HepG2 (cell line): ENCODE measurements around the gene KRTAP20-2. TPM values are rescaled to one million over a fixed set of nuclear protein-coding genes. Genes with fewer than 3 reads are reported as not detected.

Source experiments
- ATAC-seq: fragments of 200-7000 bp; cut with Tn5 transposase; 3 replicates; pipeline ENCODE4 v1.9.1; 2020; ENCODE audit warnings: mild to moderate bottlenecking, moderate library complexity
- BruUV-seq: library from RNA; stranded (reverse); fragments of 400-500 nt; replicated peaks from 2 replicates; lab custom pipeline; 2021; lab: Mats Ljungman, UMichigan
- CTCF ChIA-PET: fragments of 300-600 bp; formaldehyde crosslinking; extraction: SDS; loops from one replicate; lab custom pipeline; 2021; ENCODE audit warnings: low total read pairs, inconsistent platforms, low intra/inter-chr PET ratio; lab: Yijun Ruan, JAX
- POLR2A ChIA-PET: fragments of 350-600 bp; sonication (Branson Sonifier 250); formaldehyde crosslinking; loops from one replicate; lab custom pipeline; 2020; ENCODE audit warnings: antibody characterized with exemption, inconsistent platforms; lab: Yijun Ruan, JAX
- DNase-seq: peaks from one replicate; pipeline ENCODE4 v3.0.0-alpha.2; 2015; ENCODE audit warnings: low spot score
- FAIRE-seq: peaks from 3 replicates; lab custom pipeline; 2011; peaks lifted over from hg19 to GRCh38; lab: Jason Lieb, UNC
- H2AFZ ChIP-seq: one replicate; pipeline ENCODE4 v1.6.1; 2011; ENCODE audit warnings: low read length, inconsistent platforms
- H3K27ac ChIP-seq: fragments of 300-600 bp; 3 replicates; pipeline ENCODE4 v1.8.0; 2011; ENCODE audit warnings: mixed run types, mild to moderate bottlenecking, mixed read lengths, low read length, inconsistent platforms; ENCODE audit not compliant: insufficient read depth; ENCODE audit errors: extremely low read length
- H3K27me3 ChIP-seq, 2 experiments: fragments of 200-600 bp in 1 of 2; 2 replicates in 1 of 2; 3 replicates in 1 of 2; pipeline versions ENCODE4 v1.6.0 to v1.8.0; 2011; ENCODE audit warnings: low read length in 2 of 2, mild to moderate bottlenecking in 2 of 2, moderate library complexity in 2 of 2, inconsistent platforms in 1 of 2; ENCODE audit not compliant: insufficient read depth in 2 of 2, control insufficient read depth in 1 of 2
- H3K36me3 ChIP-seq, 2 experiments: fragments of 200-600 bp in 1 of 2; replicated peaks in 1 of 2; 2 replicates in 1 of 2; 3 replicates in 1 of 2; pipeline versions ENCODE4 v1.5.1 to v1.8.0; 2011; ENCODE audit warnings: low read length in 2 of 2, inconsistent platforms in 1 of 2; ENCODE audit not compliant: insufficient read depth in 2 of 2, control insufficient read depth in 1 of 2
- H3K4me1 ChIP-seq: 2 replicates; pipeline ENCODE4 v1.5.1; 2012; ENCODE audit warnings: low read length, inconsistent platforms; ENCODE audit not compliant: insufficient read depth
- H3K4me2 ChIP-seq: 2 replicates; pipeline ENCODE4 v1.6.0; 2011; ENCODE audit warnings: low read depth, low read length, inconsistent platforms
- H3K4me3 ChIP-seq, 3 experiments: fragments of 200-600 bp in 1 of 3; sonication (generic), shearing (Covaris generic) in 1 of 3; replicated peaks in 1 of 3; 2 replicates each; pipeline ENCODE4 v1.5.1; 2011 to 2016; ENCODE audit warnings: low read length in 3 of 3, inconsistent platforms in 2 of 3, low read depth in 2 of 3, mild to moderate bottlenecking in 2 of 3, control low read depth in 1 of 3, mixed read lengths in 1 of 3; ENCODE audit not compliant: insufficient read depth in 1 of 3
- H3K79me2 ChIP-seq: one replicate; pipeline ENCODE4 v1.6.1; 2011; ENCODE audit warnings: low read length, inconsistent platforms; ENCODE audit not compliant: insufficient read depth
- H3K9ac ChIP-seq: 2 replicates; pipeline ENCODE4 v1.6.0; 2011; ENCODE audit warnings: mild to moderate bottlenecking, low read depth, low read length, inconsistent platforms; ENCODE audit not compliant: insufficient read depth
- H3K9me3 ChIP-seq: 2 replicates; pipeline ENCODE4 v1.5.1; 2012; ENCODE audit warnings: mild to moderate bottlenecking, low read length
- H4K20me1 ChIP-seq: 2 replicates; pipeline ENCODE4 v1.6.0; 2011; ENCODE audit warnings: inconsistent platforms, mild to moderate bottlenecking, low read length, moderate library complexity; ENCODE audit not compliant: insufficient read depth
- ASH2L ChIP-seq: fragments of 300-600, 200-600 bp; sonication (generic); IDR thresholded peaks from 2 replicates; pipeline ENCODE4 v1.7.0; 2017; ENCODE audit warnings: low read depth, mild to moderate bottlenecking, moderate library complexity, mixed read lengths, low read length; ENCODE audit not compliant: insufficient read length
- DMTF1 ChIP-seq: sonication (generic); formaldehyde crosslinking; IDR thresholded peaks from 2 replicates; pipeline ENCODE4 v1.4.0; 2020; ENCODE audit warnings: mild to moderate bottlenecking, missing genetic modification reagents
- GFI1 ChIP-seq: sonication (generic); formaldehyde crosslinking; IDR thresholded peaks from 2 replicates; pipeline ENCODE4 v1.5.0; 2020; ENCODE audit warnings: missing genetic modification reagents, mild to moderate bottlenecking, borderline replicate concordance
- HBP1 ChIP-seq: IDR thresholded peaks from 2 replicates; pipeline ENCODE4 v1.6.1; 2016; ENCODE audit warnings: low read depth, control low read depth
- JUND ChIP-seq: sonication (generic); formaldehyde crosslinking; IDR thresholded peaks from 2 replicates; pipeline ENCODE4 v1.8.0; 2022; ENCODE audit warnings: mild to moderate bottlenecking, missing genetic modification reagents
- RERE ChIP-seq: IDR thresholded peaks from 2 replicates; pipeline ENCODE4 v1.6.1; 2016; ENCODE audit warnings: low read depth, missing genetic modification reagents, missing compliant biosample characterization
- SMAD3 ChIP-seq: sonication (generic); formaldehyde crosslinking; IDR thresholded peaks from 2 replicates; pipeline ENCODE4 v1.4.0; 2020; ENCODE audit warnings: missing genetic modification reagents
- SRF ChIP-seq: IDR thresholded peaks from 2 replicates; pipeline ENCODE4 v1.6.1; 2011; ENCODE audit warnings: mild to moderate bottlenecking, low read depth, low read length, moderate library complexity
- ZNF552 ChIP-seq: sonication (generic); formaldehyde crosslinking; IDR thresholded peaks from 2 replicates; pipeline ENCODE4 v1.9.0; 2022; ENCODE audit warnings: missing genetic modification reagents, mild to moderate bottlenecking, borderline replicate concordance
- ZNF772 ChIP-seq: sonication (generic); formaldehyde crosslinking; IDR thresholded peaks from 2 replicates; pipeline ENCODE4 v1.5.0; 2020; ENCODE audit warnings: mild to moderate bottlenecking, missing genetic modification reagents
- WGBS: methylation state at CpG from one replicate; pipeline ENCODE4 v1.1.6; 2017; ENCODE audit warnings: low lambda C conversion rate; 5-methylcytosine and 5-hydroxymethylcytosine counted together
- in situ Hi-C: cut with HindIII; loops from 2 replicates; pipeline ENCODE4 v1.10.0; 2017; ENCODE audit warnings: low pct_unique_long_range_greater_than_20kb; ENCODE audit not compliant: extremely low pct_ligation_motif_present
- intact Hi-C: fragments of 100-400 bp; cut with micrococcal nuclease; formaldehyde crosslinking; loops from one replicate; pipeline ENCODE4 v1.10.0; 2022; ENCODE audit not compliant: unreplicated experiment
- polyA plus RNA-seq, 8 experiments: library from polyadenylated mRNA; depleted of rRNA in 3 of 8; stranded (reverse) in 7 of 8; unstranded in 1 of 8; fragments of >200 nt; fragmentation: Illumina TruSeq in 4 of 8; extraction: Trizol in 4 of 8; gene quantifications; 2 replicates each; pipeline versions ENCODE4 v1.2.1 to v1.2.3, GENCODE V29; 2011 to 2016; ENCODE audit warnings: low read depth in 4 of 8, missing spikeins in 1 of 8, mixed read lengths in 1 of 8; ENCODE audit not compliant: insufficient read depth in 1 of 8
- total RNA-seq, 5 experiments: library from RNA; depleted of rRNA; stranded (reverse); fragments of >200 nt; fragmentation: Illumina TruSeq; extraction: Trizol; gene quantifications; 2 replicates each; pipeline ENCODE4 v1.2.3, GENCODE V29; 2016; ENCODE audit warnings: low read depth in 1 of 5

Gene KRTAP20-2
- total and polyA plus RNA-seq, 2 of the 13 experiments (the other 11 are each of a cell fraction or from before 2014, with no cell fraction given) = not detected

- no peaks in the 10 kb centered on the region for H4K20me1 ChIP-seq
- ChIA-PET POLR2A (no interaction called here), CTCF (no interaction called here)
- ATAC-seq (no peak), FAIRE-seq (no peak), DNase-seq (no peak)
- no peak overlapping the region for H3K4me3 ChIP-seq
- H3K4me2 ChIP-seq = no peak overlapping the region
- no peaks in the 10 kb centered on the region for H3K27me3 ChIP-seq
- peaks cover 87% of the 10 kb centered on the region for H3K9me3 ChIP-seq
- TF ChIP-seq ZNF772 (CRISPR knock-in tag) (no peak), ZNF552 (CRISPR knock-in tag) (no peak), SMAD3 (no peak), DMTF1 (CRISPR knock-in tag) (no peak), RERE (CRISPR knock-in tag) (no peak), GFI1 (CRISPR knock-in tag) (no peak), SRF (no peak), JUND (no peak), HBP1 (no peak), ASH2L (no peak)
- H3K27ac ChIP-seq = no peak overlapping the region
- H3K9ac ChIP-seq = no peak overlapping the region
- H3K36me3 ChIP-seq = no peaks in the 10 kb centered on the region
- no TSS peak for BruUV-seq
- H2AFZ ChIP-seq = no peak overlapping the region
- 2% methylated on average over 4 of the region's 4 CpGs for WGBS
- no peaks in the 10 kb centered on the region for H3K4me1 ChIP-seq
- in situ Hi-C loops = no loop called here
- no peaks in the 10 kb centered on the region for H3K79me2 ChIP-seq
- intact Hi-C loops = no loop called here
These were observed 6.9 kb upstream of the KRTAP20-2 start for GRCh38 chr21:30628109-30628508.
